Neutrophil (primary cell): ENCODE results near the gene MBOAT2.
A peak's percentile ranks its signal among the peaks of the same experiment; 100 is the strongest.
"Not testable (repeated sequence)": the region's sequence is repeated elsewhere in the genome, so short reads cannot be mapped to it uniquely, and the experiment has no call there.

Experiments
- H3K27ac ChIP-seq: fragments of 200-600 bp; sonication (generic); 2 replicates; pipeline ENCODE4 v1.5.1; 2016; ENCODE audit warnings: mild to moderate bottlenecking, moderate library complexity
- H3K27me3 ChIP-seq: fragments of 200-600 bp; sonication (generic); 2 replicates; pipeline ENCODE4 v1.6.0; 2016; ENCODE audit warnings: mild to moderate bottlenecking
- H3K36me3 ChIP-seq: fragments of 200-600 bp; sonication (generic); 2 replicates; pipeline ENCODE4 v1.5.1; 2017
- H3K4me1 ChIP-seq, 2 experiments: fragments of 200-600 bp in 1 of 2; sonication (generic) in 1 of 2; 1 replicate in 1 of 2; 2 replicates in 1 of 2; pipeline versions ENCODE4 v1.5.1 to v1.6.1; 2013 to 2016; ENCODE audit warnings: low read depth in 1 of 2, low read length in 1 of 2, mild to moderate bottlenecking in 1 of 2, moderate library complexity in 1 of 2; ENCODE audit not compliant: control insufficient read depth in 1 of 2, insufficient read depth in 1 of 2
- H3K4me3 ChIP-seq, 2 experiments: fragments of 200-600 bp in 1 of 2; sonication (generic) in 1 of 2; 1 replicate in 1 of 2; 2 replicates in 1 of 2; pipeline ENCODE4 v1.5.1; 2013 to 2016; ENCODE audit warnings: low read depth in 1 of 2, low read length in 1 of 2, mild to moderate bottlenecking in 1 of 2, moderate library complexity in 1 of 2
- H3K9me3 ChIP-seq: fragments of 200-600 bp; sonication (generic); 2 replicates; pipeline ENCODE4 v1.5.1; 2016
- CTCF ChIP-seq: fragments of 200-600 bp; sonication (generic); IDR thresholded peaks from 2 replicates; pipeline ENCODE4 v1.5.1; 2016; ENCODE audit warnings: antibody characterized with exemption

Gene MBOAT2

GRCh38 chr2:8934338-8934737 lies 69.1 kb downstream of the MBOAT2 start:
- peaks cover 59% of the 10 kb centered on the region for H3K36me3 ChIP-seq
- H3K4me3 ChIP-seq = no peak overlapping the region
- H3K4me1 ChIP-seq = no peaks in the 10 kb centered on the region
- no peaks in the 10 kb centered on the region for H3K27me3 ChIP-seq
- TF ChIP-seq CTCF = no peak
- no peaks in the 10 kb centered on the region for H3K9me3 ChIP-seq
- H3K27ac ChIP-seq = no peak overlapping the region

- no peak for TF ChIP-seq CTCF
- H3K27me3 ChIP-seq = no peaks in the 10 kb centered on the region
- H3K9me3 ChIP-seq = no peaks in the 10 kb centered on the region
- H3K27ac ChIP-seq = no peak overlapping the region
- H3K4me1 ChIP-seq = no peaks in the 10 kb centered on the region
- H3K4me3 ChIP-seq = no peak overlapping the region
- H3K36me3 ChIP-seq = peaks cover 49% of the 10 kb centered on the region
Measured at GRCh38 chr2:8932702-8933101, 70.8 kb downstream of the MBOAT2 start.

GRCh38 chr2:8930185-8930584 lies 73.3 kb downstream of the MBOAT2 start:
- H3K36me3 ChIP-seq = peaks cover 54% of the 10 kb centered on the region
- not testable (repeated sequence) for H3K4me1 ChIP-seq, H3K27me3 ChIP-seq, H3K4me3 ChIP-seq, H3K27ac ChIP-seq, H3K9me3 ChIP-seq

- no peak overlapping the region for H3K27ac ChIP-seq
- no peaks in the 10 kb centered on the region for H3K27me3 ChIP-seq
- peaks cover 46% of the 10 kb centered on the region for H3K36me3 ChIP-seq
- no peak overlapping the region for H3K4me3 ChIP-seq
- no peak for TF ChIP-seq CTCF
- H3K4me1 ChIP-seq = peaks cover 2 to 3% of the 10 kb centered on the region in 2 experiments
- no peaks in the 10 kb centered on the region for H3K9me3 ChIP-seq
Measured at GRCh38 chr2:8929128-8929527, 74.4 kb downstream of the MBOAT2 start.

GRCh38 chr2:8927510-8928455 lies 75.7 kb downstream of the MBOAT2 start:
- no peak overlapping the region for H3K4me3 ChIP-seq
- H3K27me3 ChIP-seq = no peaks in the 10 kb centered on the region
- peaks cover 14 to 16% of the 10 kb centered on the region in 2 experiments for H3K4me1 ChIP-seq
- H3K9me3 ChIP-seq = no peaks in the 10 kb centered on the region
- no peak for TF ChIP-seq CTCF
- H3K27ac ChIP-seq = no peak overlapping the region
- H3K36me3 ChIP-seq = peaks cover 45% of the 10 kb centered on the region

- H3K27ac ChIP-seq = peak overlapping the region; percentile 29
- H3K36me3 ChIP-seq = peaks cover 45% of the 10 kb centered on the region
- no peaks in the 10 kb centered on the region for H3K9me3 ChIP-seq
- no peaks in the 10 kb centered on the region for H3K27me3 ChIP-seq
- peaks cover 14 to 16% of the 10 kb centered on the region in 2 experiments for H3K4me1 ChIP-seq
- H3K4me3 ChIP-seq = no peak overlapping the region
- no peak for TF ChIP-seq CTCF
Measured at GRCh38 chr2:8926356-8926755, 77.1 kb downstream of the MBOAT2 start.
